Duodenal mucosa (tissue), 2 donors: ENCODE results near the gene JAG1.

Experiments used
- H3K27ac ChIP-seq: one replicate; pipeline ENCODE4 v1.7.0; 2013; ENCODE audit warnings: low read depth, low read length
- H3K27me3 ChIP-seq, 2 donors: one replicate each; pipeline ENCODE4 v1.7.0; 2013; ENCODE audit warnings: low read length in 2 of 2, control low read depth in 1 of 2; ENCODE audit not compliant: insufficient read depth in 2 of 2, control insufficient read depth in 1 of 2
- H3K36me3 ChIP-seq, 2 donors: one replicate each; pipeline ENCODE4 v1.7.0; 2013; ENCODE audit warnings: low read length in 2 of 2, control low read depth in 1 of 2; ENCODE audit not compliant: insufficient read depth in 2 of 2, control insufficient read depth in 1 of 2
- H3K4me1 ChIP-seq, 2 donors: one replicate each; pipeline ENCODE4 v1.7.0; 2013; ENCODE audit warnings: low read length in 2 of 2, control low read depth in 1 of 2; ENCODE audit not compliant: insufficient read depth in 2 of 2, control insufficient read depth in 1 of 2
- H3K4me3 ChIP-seq, 2 donors: one replicate each; pipeline ENCODE4 v1.7.0; 2013; ENCODE audit warnings: low read length in 2 of 2, low read depth in 1 of 2
- H3K9ac ChIP-seq, 2 donors: one replicate each; pipeline ENCODE4 v1.7.0; 2013; ENCODE audit warnings: low read length in 2 of 2, low read depth in 1 of 2
- H3K9me3 ChIP-seq, 2 donors: one replicate each; pipeline ENCODE4 v1.7.0; 2013; ENCODE audit warnings: low read length in 2 of 2, control low read depth in 1 of 2; ENCODE audit not compliant: control insufficient read depth in 1 of 2

JAG1 gene

DNA sequence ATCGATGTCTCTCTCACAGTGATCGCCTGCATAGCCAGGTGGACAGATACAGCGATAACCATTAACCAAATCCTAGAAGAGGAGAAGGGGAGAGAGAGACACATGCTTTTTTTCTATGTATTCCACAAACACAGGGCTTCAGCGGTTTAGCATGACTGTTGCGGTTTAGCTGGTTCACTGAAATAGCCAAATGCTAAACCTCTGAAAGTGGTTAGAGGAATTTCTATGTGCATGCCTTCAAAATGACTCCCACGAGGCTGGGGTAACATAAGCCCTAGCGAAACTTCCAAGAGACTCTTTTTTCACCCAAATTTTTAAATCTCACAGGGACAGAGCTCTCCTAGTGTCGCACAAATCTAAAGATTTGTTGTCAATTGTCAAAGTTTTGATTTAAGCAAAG lies 25.1 kb downstream of the JAG1 start:
- H3K27me3 ChIP-seq: no peaks in the 10 kb centered on the region
- H3K9me3 ChIP-seq: no peaks in the 10 kb centered on the region
- H3K36me3 ChIP-seq: peaks cover 71 to 88% of the 10 kb centered on the region in 2 donors
- peaks cover 7 to 9% of the 10 kb centered on the region in 2 donors for H3K4me1 ChIP-seq
- no peak overlapping the region for H3K4me3 ChIP-seq
- H3K27ac ChIP-seq: no peak overlapping the region
- no peak overlapping the region for H3K9ac ChIP-seq

DNA sequence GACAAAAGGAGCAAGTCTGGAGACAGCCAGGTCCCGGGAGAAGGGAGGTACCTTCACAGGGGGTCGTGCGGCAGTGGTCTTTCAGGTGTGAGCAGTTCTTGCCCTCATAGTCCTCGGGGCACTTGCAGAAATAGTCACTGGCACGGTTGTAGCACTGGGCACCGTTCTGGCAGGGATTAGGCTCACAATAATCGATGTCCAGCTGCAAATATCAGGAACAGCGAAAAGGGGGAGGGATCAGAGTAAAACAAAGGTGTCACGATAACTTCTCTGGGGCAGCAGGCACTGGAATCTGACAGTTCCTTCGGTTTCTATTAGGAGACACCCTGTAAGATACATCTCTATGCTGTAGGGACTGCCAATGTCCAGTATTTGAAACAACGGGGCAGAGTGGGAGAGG lies 25.9 kb downstream of the JAG1 start:
- H3K4me3 ChIP-seq: no peak overlapping the region
- H3K9ac ChIP-seq: no peak overlapping the region
- H3K36me3 ChIP-seq: peaks cover 79 to 95% of the 10 kb centered on the region in 2 donors
- no peaks in the 10 kb centered on the region for H3K27me3 ChIP-seq
- H3K9me3 ChIP-seq: no peaks in the 10 kb centered on the region
- H3K27ac ChIP-seq: no peak overlapping the region
- H3K4me1 ChIP-seq: peaks cover 4 to 5% of the 10 kb centered on the region in 2 donors

DNA sequence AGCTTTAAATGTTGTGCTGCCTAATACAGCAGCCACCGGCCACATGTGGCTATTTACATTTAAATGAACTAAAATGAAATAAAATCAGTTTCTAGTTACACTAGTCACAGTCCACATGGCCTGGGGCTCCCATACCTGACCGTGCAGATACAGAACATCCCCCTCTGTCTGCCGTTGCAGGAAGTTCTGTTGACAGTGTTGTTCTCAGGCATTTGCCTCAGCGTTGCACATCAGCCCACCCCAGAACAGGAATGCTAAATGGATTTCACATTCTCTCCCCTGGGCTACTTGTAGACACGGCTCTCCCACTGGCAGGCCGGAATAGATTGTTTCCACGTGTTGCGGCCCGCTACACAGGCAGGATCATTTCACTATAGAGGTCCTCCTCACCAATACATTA lies 26.3 kb downstream of the JAG1 start:
- H3K36me3 ChIP-seq: peaks cover 83 to 95% of the 10 kb centered on the region in 2 donors

GRCh38 chr20:10646886-10647420 lies 26.8 kb downstream of the JAG1 start:
- Histone ChIP-seq H3K4me1 (no peaks in the 10 kb centered on the region), H3K4me3 (no peak overlapping the region), H3K36me3 (peaks cover 87 to 98% of the 10 kb centered on the region in 2 donors), H3K9me3 (no peaks in the 10 kb centered on the region), H3K9ac (no peak overlapping the region), H3K27me3 (no peaks in the 10 kb centered on the region), H3K27ac (no peak overlapping the region)

More for the DNA sequence above, 26.3 kb downstream of the JAG1 start:
- H3K27ac ChIP-seq: no peak overlapping the region
- no peak overlapping the region for H3K9ac ChIP-seq
- H3K4me1 ChIP-seq: peaks cover 0 to under 1% of the 10 kb centered on the region in 2 donors
- no peaks in the 10 kb centered on the region for H3K27me3 ChIP-seq
- H3K9me3 ChIP-seq: no peaks in the 10 kb centered on the region
- no peak overlapping the region for H3K4me3 ChIP-seq

DNA sequence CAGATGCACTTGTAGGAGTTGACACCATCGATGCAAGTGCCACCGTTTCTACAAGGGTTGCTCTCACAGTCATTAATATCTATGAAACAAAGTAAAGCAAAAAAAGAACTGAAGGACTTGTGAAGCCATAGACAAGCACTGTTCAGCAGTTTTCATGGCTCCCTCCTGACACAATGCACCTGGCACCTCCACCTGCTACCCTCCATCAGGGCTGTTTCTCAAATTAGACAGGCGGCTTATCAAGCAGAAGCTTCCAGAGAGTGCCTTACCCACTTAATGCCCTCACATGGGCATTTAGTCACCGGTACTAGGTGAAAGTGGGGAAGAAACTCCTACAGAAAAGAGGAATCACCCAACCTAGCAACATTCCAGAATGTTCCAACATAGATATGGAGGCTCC lies 27.8 kb downstream of the JAG1 start:
- Histone ChIP-seq H3K9me3 (no peaks in the 10 kb centered on the region), H3K27ac (no peak overlapping the region), H3K36me3 (peaks cover 86 to 100% of the 10 kb centered on the region in 2 donors), H3K27me3 (no peaks in the 10 kb centered on the region), H3K9ac (no peak overlapping the region), H3K4me3 (no peak overlapping the region), H3K4me1 (no peaks in the 10 kb centered on the region)

DNA sequence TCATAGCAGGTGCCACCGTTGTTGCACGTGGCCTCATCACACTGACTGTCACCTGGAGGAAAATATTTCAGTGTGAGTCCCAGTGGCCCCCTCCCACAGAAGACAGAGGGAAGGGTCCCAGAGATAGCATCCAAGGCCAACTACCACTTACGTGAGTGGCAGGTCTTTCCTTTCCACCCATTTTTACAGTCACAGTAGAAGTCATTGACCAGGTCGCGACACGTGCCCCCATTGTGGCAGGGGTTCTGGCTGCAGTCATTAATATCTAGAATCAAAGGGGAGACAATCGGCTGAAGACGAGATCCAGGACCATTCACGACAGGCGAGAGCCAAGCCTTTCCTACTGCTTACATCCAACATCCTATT lies 28.6 kb downstream of the JAG1 start:
- Histone ChIP-seq H3K9me3 (no peaks in the 10 kb centered on the region), H3K4me1 (no peaks in the 10 kb centered on the region), H3K27ac (no peak overlapping the region), H3K27me3 (no peaks in the 10 kb centered on the region), H3K36me3 (peaks cover 91 to 100% of the 10 kb centered on the region in 2 donors), H3K9ac (no peak overlapping the region), H3K4me3 (no peak overlapping the region)

DNA sequence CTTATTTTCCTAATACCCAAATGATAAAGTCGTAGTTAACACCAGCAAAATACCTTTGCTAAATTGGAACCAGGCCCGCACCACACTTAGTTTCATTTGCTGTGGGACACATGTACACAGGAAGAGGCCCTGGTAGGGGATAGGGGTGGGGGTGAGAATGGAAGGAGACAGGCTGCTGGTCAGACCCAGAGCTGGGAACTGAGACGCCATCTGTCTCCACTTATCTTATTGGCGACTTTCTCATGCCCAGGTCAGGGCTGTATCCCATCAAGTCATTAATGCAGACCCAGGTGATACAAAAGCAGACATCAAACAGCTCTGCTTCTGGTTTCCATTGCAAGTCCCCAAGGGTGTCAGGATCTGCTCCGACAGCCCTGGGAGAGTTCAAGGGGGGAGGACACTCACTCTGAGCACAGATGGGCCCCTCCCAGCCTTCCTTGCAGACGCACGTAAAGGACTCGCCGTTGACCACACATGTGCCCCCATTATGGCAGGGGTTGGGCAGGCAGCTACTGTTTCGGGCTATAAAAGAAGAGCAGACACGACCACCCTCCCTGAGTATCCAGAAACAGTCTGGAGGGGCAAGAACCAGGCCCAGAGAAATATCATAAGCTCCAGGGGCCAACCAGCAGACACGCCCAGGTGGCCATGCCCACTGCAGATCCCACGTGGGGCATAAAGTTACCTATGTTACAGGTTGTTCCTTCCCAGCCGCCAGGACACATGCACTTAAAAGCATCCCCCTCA lies 29.2 kb downstream of the JAG1 start:
- Histone ChIP-seq H3K9me3 (no peaks in the 10 kb centered on the region), H3K4me1 (no peaks in the 10 kb centered on the region), H3K9ac (no peak overlapping the region), H3K4me3 (no peak overlapping the region), H3K27ac (no peak overlapping the region), H3K27me3 (no peaks in the 10 kb centered on the region), H3K36me3 (peaks cover 90 to 100% of the 10 kb centered on the region in 2 donors)

GRCh38 chr20:10643560-10643873 lies 30.3 kb downstream of the JAG1 start:
- no peaks in the 10 kb centered on the region for H3K4me1 ChIP-seq
- peaks cover 84 to 98% of the 10 kb centered on the region in 2 donors for H3K36me3 ChIP-seq
- H3K27ac ChIP-seq: no peak overlapping the region
- no peaks in the 10 kb centered on the region for H3K9me3 ChIP-seq
- H3K9ac ChIP-seq: no peak overlapping the region
- no peaks in the 10 kb centered on the region for H3K27me3 ChIP-seq
- no peak overlapping the region for H3K4me3 ChIP-seq

DNA sequence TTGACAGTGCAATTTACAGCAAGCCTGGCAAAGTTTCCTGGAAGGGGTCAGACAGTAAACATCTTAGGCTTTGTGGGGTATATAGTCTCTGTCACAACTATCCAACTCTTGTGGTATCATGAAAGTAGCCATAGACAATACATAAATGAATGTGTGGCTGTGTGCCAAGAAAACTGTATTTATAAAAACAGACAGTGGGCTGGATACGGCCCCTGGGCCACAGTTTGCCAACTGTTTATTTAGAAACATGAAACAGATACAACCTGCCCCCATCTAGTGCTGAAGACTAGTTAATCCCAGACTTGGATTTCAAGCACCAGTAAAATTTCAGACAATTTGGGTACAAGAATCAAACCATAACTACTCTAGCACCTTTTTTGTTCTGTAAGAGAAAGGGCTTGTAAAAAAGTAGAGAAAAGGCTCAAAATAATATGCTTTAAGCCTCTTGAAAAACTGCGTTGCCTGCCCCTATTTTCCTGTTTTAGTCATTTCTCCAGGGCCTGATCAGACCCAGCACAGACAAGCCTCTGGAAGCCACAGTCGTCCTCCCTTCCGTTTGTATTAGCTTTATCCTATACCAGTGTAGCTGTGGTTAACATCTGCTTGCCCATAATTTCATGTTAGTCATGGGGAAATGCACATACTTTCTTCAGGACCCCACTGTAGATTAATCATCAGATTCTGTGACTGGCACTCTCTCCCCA lies 30.8 kb downstream of the JAG1 start:
- peaks cover 79 to 96% of the 10 kb centered on the region in 2 donors for H3K36me3 ChIP-seq
- no peak overlapping the region for H3K4me3 ChIP-seq
- no peaks in the 10 kb centered on the region for H3K9me3 ChIP-seq
- H3K9ac ChIP-seq: no peak overlapping the region
- H3K27ac ChIP-seq: no peak overlapping the region
- no peaks in the 10 kb centered on the region for H3K4me1 ChIP-seq
- H3K27me3 ChIP-seq: no peaks in the 10 kb centered on the region

DNA sequence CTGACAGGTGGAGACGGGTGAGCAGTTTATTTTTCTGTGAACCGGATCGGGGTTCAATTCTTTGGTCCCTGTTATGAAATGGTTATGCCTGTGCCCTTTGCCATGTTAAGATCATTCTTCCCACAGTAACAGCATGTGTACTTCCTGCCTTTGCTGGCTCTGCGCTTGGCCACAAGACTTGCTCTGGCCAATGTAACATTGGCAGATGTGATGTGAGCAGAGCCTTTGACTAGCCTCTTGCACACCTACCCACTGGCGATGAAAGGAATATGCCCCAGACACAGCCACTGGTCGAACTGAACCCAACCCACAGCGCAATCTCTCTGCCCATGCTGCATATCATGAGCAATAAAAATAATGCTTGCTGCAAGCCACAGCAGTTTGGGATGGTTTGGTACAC lies 31.9 kb downstream of the JAG1 start:
- no peak overlapping the region for H3K9ac ChIP-seq
- no peaks in the 10 kb centered on the region for H3K9me3 ChIP-seq
- H3K4me3 ChIP-seq: no peak overlapping the region
- H3K27ac ChIP-seq: no peak overlapping the region
- peaks cover 67 to 94% of the 10 kb centered on the region in 2 donors for H3K36me3 ChIP-seq
- H3K4me1 ChIP-seq: peaks cover 0 to 8% of the 10 kb centered on the region in 2 donors
- H3K27me3 ChIP-seq: no peaks in the 10 kb centered on the region
